ENCODE data around the gene MSGN1. TPM values are rescaled to one million over a fixed set of nuclear protein-coding genes. Genes with fewer than 3 reads are reported as not detected.

MSGN1 gene
- total RNA-seq, 4 donors from 2014 or later = 1.3 TPM; not detected in 3

DNA sequence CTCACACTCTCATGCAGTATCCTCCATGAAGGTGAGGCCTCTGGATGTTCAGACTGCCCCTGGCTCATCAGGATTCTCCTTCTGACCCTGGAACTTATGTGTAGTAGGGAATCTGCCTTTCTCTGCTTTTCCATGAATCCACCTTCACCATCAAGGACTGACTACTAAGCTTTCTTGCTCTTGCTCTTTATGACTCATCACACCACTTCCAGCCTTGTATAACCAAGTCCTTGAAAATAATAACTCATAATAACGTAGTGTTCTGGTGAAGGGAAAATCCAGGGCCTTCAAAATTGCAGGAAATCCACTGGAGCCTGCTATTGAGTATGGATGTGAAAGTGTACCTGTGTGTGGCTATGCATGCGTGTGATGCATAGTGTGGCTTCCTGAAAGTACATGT lies 50.9 kb downstream of the MSGN1 start:
- no peak for DNase-seq
- no peak overlapping the region for H3K4me3 ChIP-seq
- in situ Hi-C loops (cut with MboI; ENCODE audit: low pct_ligation_motif_present in 1 of 4, low pct_unique_long_range_greater_than_20kb in 1 of 4, low sequenced_read_pairs in 3 of 4) (loop anchor here in 3 of 4 donors (25.0 kb wide), 2 partner anchors 295 to 495 kb away; no protein-coding TSS in a partner anchor), intact Hi-C loops (cut with DNase I; ENCODE audit: low total_unique reads) (no loop called here)
- no peak for TF ChIP-seq POLR2A (IDR thresholded peaks at IDR 0.05)
- TF ChIP-seq, protein P1, sequence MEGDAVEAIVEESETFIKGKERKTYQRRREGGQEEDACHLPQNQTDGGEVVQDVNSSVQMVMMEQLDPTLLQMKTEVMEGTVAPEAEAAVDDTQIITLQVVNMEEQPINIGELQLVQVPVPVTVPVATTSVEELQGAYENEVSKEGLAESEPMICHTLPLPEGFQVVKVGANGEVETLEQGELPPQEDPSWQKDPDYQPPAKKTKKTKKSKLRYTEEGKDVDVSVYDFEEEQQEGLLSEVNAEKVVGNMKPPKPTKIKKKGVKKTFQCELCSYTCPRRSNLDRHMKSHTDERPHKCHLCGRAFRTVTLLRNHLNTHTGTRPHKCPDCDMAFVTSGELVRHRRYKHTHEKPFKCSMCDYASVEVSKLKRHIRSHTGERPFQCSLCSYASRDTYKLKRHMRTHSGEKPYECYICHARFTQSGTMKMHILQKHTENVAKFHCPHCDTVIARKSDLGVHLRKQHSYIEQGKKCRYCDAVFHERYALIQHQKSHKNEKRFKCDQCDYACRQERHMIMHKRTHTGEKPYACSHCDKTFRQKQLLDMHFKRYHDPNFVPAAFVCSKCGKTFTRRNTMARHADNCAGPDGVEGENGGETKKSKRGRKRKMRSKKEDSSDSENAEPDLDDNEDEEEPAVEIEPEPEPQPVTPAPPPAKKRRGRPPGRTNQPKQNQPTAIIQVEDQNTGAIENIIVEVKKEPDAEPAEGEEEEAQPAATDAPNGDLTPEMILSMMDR (IDR thresholded peaks at IDR 0.05) = no peak
- no peak for TF ChIP-seq POLR2AphosphoS5 (IDR thresholded peaks at IDR 0.05)
- TF ChIP-seq EP300 (IDR thresholded peaks at IDR 0.05; ENCODE audit: low read depth) = no peak
- no peaks in the 10 kb centered on the region for H3K4me1 ChIP-seq
- H3K27me3 ChIP-seq = no peaks in the 10 kb centered on the region
- H3K27ac ChIP-seq = no peak overlapping the region
- no peaks in the 10 kb centered on the region for H3K9me3 ChIP-seq
- WGBS, 2 donors (ENCODE audit: low coverage in 1 of 2) = 80 to 81% methylated on average over 2 of the region's 2 CpGs
- no peaks in the 10 kb centered on the region for H3K36me3 ChIP-seq

Other genes with a start within 250 kb of the MSGN1 start
- gene SMC6, start 62.6 kb upstream of the MSGN1 start, total RNA-seq = 10 to 100 TPM; 15.7 to 49.1 (median 36.2) TPM
- 100 to 1,000 TPM in 1 of 4 donors, 10 to 100 TPM in 3; 36.4 to 110 (median 63.7) TPM for gene GEN1, start 62.3 kb upstream of the MSGN1 start, total RNA-seq
- gene KCNS3, start 62.2 kb downstream of the MSGN1 start, total RNA-seq = 10 to 100 TPM; 13.7 to 65.4 (median 52.9) TPM